ENCODE data around the gene SLX4IP. TPM values are rescaled to one million over a fixed set of nuclear protein-coding genes. Genes with fewer than 3 reads are reported as not detected.

Gene SLX4IP
- total and polyA plus RNA-seq, 8 donors = 1.00 to 4.6 (median 2.6) TPM

DNA sequence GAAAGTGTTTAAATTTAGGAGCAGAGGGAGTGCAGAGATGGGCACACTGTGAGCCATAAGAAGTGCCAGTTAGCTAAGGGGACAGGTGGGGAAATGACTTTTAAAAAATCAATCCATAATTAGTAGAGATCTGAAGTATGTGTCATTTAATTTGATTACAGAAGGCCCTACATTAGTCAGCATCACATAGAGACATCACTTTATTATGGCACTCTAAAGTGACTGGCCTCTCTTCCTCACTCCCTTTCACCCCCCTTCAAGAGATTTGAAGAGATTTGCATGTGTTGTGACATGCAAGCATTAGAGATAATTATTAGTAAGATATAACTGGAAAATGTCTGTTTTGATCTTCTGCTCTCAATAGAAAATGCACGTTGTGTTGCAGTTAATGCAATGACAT lies 86.7 kb downstream of the SLX4IP start:
- Histone ChIP-seq H3K27ac (no peak overlapping the region), H3K27me3 (no peaks in the 10 kb centered on the region), H3K9me3 (no peaks in the 10 kb centered on the region), H3K36me3 (no peaks in the 10 kb centered on the region), H3K4me1 (peaks cover 0 to 34% (median 12%) of the 10 kb centered on the region in 4 donors), H3K4me3 (no peak overlapping the region)
- WGBS, 5 donors = 67 to 82% (median 74%) methylated on average over 1 of the region's 1 CpG
- intact Hi-C loops (cut with DNase I; ENCODE audit: low total_unique reads) = no loop called here
- DNase-seq = no peak
- TF ChIP-seq, protein P1, sequence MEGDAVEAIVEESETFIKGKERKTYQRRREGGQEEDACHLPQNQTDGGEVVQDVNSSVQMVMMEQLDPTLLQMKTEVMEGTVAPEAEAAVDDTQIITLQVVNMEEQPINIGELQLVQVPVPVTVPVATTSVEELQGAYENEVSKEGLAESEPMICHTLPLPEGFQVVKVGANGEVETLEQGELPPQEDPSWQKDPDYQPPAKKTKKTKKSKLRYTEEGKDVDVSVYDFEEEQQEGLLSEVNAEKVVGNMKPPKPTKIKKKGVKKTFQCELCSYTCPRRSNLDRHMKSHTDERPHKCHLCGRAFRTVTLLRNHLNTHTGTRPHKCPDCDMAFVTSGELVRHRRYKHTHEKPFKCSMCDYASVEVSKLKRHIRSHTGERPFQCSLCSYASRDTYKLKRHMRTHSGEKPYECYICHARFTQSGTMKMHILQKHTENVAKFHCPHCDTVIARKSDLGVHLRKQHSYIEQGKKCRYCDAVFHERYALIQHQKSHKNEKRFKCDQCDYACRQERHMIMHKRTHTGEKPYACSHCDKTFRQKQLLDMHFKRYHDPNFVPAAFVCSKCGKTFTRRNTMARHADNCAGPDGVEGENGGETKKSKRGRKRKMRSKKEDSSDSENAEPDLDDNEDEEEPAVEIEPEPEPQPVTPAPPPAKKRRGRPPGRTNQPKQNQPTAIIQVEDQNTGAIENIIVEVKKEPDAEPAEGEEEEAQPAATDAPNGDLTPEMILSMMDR (IDR thresholded peaks at IDR 0.05) = no peak
- TF ChIP-seq POLR2AphosphoS5 (IDR thresholded peaks at IDR 0.05) (no peak), POLR2A (IDR thresholded peaks at IDR 0.05) (no peak), EP300 (IDR thresholded peaks at IDR 0.05) (no peak)

DNA sequence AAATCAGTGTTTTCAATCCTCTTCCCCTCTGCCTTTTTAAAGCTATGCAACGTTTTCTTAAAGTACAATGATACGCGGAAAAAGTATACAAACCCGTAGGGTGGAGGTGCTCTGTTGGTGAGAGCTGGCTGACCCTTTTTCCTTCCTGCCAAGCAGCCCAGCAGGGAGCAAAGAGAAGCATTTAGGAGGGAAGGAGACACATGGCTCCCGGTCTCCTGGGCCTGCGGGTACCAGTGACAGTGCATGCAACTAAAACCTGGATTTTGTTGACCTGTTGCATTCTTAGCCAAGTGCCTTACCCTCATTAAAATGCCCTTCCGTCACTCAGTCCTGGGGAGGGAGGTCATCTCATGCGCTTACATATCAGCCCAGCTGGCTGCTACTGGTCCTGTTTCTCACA lies 87.2 kb downstream of the SLX4IP start:
- intact Hi-C loops (cut with DNase I; ENCODE audit: low total_unique reads) = no loop called here

DNA sequence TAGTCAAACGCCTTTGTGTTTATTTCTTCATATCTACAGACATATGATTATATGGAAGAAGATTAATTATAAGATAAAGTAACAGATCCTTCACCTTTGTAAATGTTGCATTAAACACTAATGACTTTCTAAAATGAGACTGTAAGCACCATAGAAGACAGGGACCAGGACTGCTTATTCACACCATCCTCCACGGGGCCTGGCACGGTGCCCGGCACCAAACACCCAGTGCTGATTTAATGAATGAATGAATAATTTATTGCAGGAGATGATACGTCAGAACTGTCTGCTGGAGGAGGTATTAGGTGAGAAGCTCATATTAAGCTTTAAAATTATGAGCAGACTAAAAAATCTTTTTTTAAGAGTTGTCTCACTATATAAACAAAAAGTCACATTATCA lies 88.3 kb downstream of the SLX4IP start:
- Histone ChIP-seq H3K27me3 (no peaks in the 10 kb centered on the region), H3K9me3 (no peaks in the 10 kb centered on the region), H3K4me3 (no peak overlapping the region), H3K36me3 (no peaks in the 10 kb centered on the region), H3K4me1 (peaks cover 0 to 34% (median 12%) of the 10 kb centered on the region in 4 donors), H3K27ac (peak overlapping the region in 2 of 5 donors; percentile 59 to 77)
- 71 to 76% (median 73%) methylated on average over 5 of the region's 5 CpGs for WGBS, 5 donors
- intact Hi-C loops (cut with DNase I; ENCODE audit: low total_unique reads) = no loop called here
- no peak for DNase-seq
- TF ChIP-seq EP300 (IDR thresholded peaks at IDR 0.05) (no peak), POLR2AphosphoS5 (IDR thresholded peaks at IDR 0.05) (no peak), POLR2A (IDR thresholded peaks at IDR 0.05) (no peak)
- TF ChIP-seq, protein P1 (IDR thresholded peaks at IDR 0.05) = no peak

More for the DNA sequence above, 87.2 kb downstream of the SLX4IP start:
- Histone ChIP-seq H3K4me1 (peaks cover 0 to 34% (median 12%) of the 10 kb centered on the region in 4 donors), H3K27ac (no peak overlapping the region), H3K4me3 (no peak overlapping the region), H3K36me3 (no peaks in the 10 kb centered on the region), H3K27me3 (no peaks in the 10 kb centered on the region), H3K9me3 (no peaks in the 10 kb centered on the region)
- no peak for DNase-seq
- TF ChIP-seq POLR2AphosphoS5 (IDR thresholded peaks at IDR 0.05) (no peak), POLR2A (IDR thresholded peaks at IDR 0.05) (no peak), EP300 (IDR thresholded peaks at IDR 0.05) (no peak)
- TF ChIP-seq, protein P1 (IDR thresholded peaks at IDR 0.05) = no peak
- WGBS, 5 donors = 76 to 85% (median 80%) methylated on average over 8 of the region's 8 CpGs

DNA sequence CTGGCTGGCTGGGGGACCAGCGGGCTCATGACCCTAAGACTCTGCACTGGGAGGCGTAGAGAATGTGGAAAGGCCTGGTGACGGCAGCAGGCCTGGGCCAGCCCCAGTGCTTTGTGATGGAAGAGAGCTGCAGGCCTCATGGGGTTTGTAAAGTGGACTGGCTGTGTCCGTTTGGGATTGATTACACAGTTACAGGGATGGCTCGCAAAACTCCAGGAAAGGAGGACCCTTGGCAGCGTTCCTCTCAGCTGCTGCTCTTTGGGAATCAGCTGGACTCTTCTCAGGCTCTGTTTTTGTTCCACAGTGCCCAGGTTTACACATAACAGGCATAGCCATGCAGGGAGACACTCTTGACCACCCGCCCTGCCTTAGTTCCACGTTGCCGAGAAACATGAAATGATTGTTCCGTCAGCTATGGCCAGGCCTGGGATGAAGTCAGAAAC lies 89.0 kb downstream of the SLX4IP start:
- Histone ChIP-seq H3K27ac (peak overlapping the region in 4 of 5 donors; percentile 50 to 77 (median 57)), H3K9me3 (no peaks in the 10 kb centered on the region), H3K4me3 (no peak overlapping the region), H3K4me1 (peaks cover 0 to 33% (median 12%) of the 10 kb centered on the region in 4 donors), H3K36me3 (no peaks in the 10 kb centered on the region), H3K27me3 (no peaks in the 10 kb centered on the region)
- WGBS, 5 donors = 55 to 76% (median 66%) methylated on average over 10 of the region's 10 CpGs
- intact Hi-C loops (cut with DNase I; ENCODE audit: low total_unique reads) = no loop called here
- DNase-seq = peak in 1 of 2 donors; percentile 80
- TF ChIP-seq EP300 (IDR thresholded peaks at IDR 0.05) = no peak
- no peak for TF ChIP-seq POLR2A (IDR thresholded peaks at IDR 0.05)
- TF ChIP-seq POLR2AphosphoS5 (IDR thresholded peaks at IDR 0.05) = peak in 1 of 3 donors; percentile 74
- TF ChIP-seq, protein P1 (IDR thresholded peaks at IDR 0.05) = no peak
